ENCODE measurements around the gene TPPP2.

The TPPP2 gene

GRCh38 chr14:21048638-21049037 is 18.6 kb downstream of the TPPP2 start:
- H3K27ac ChIP-seq (ENCODE audit: extremely low read depth, low read depth, low read length) = no peak overlapping the region
- ChIA-PET CTCF (interaction anchor here (1.0 to 2.0 kb wide), 4 partner anchors 8 to 56 kb away, joined by 3 to 8 read pairs (median 5); partner anchors contain the start of gene ARHGEF40), POLR2A (interaction anchor here (2.1 kb wide), 1 partner anchor 44 kb away, joined by 4 read pairs; no protein-coding TSS in a partner anchor)

GRCh38 chr14:21049271-21049673 is 19.3 kb downstream of the TPPP2 start:
- TF ChIP-seq ZNF843 (tag by site-specific recombination; IDR thresholded peaks at IDR 0.05) (no peak), ZBTB17 (tag by site-specific recombination; IDR thresholded peaks at IDR 0.05) (peak; percentile 78), ZNF132 (tag by site-specific recombination; IDR thresholded peaks at IDR 0.05; ENCODE audit: borderline replicate concordance) (no peak)
- Histone ChIP-seq H3K27ac (ENCODE audit: extremely low read depth, low read depth, low read length) (no peak overlapping the region), H3K36me3 (ENCODE audit: control insufficient read depth in 2 of 2, insufficient read depth in 1 of 2, low read length in 2 of 2) (no peaks in the 10 kb centered on the region), H3K4me3 (ENCODE audit: low read depth, low read length) (no peak overlapping the region), H3K9me3 (ENCODE audit: control insufficient read depth, insufficient read depth, low read depth, low read length) (no peaks in the 10 kb centered on the region), H3K4me1 (ENCODE audit: control insufficient read depth, insufficient read depth, low read length) (no peaks in the 10 kb centered on the region)
- CTCF ChIA-PET = interaction anchor here (1.0 to 2.0 kb wide), 2 partner anchors 9 to 56 kb away, joined by 3 to 4 read pairs; no protein-coding TSS in a partner anchor
- POLR2A ChIA-PET = interaction anchor here (2.1 kb wide), 1 partner anchor 43 kb away, joined by 4 read pairs; no protein-coding TSS in a partner anchor

More at GRCh38 chr14:21048638-21049037, 18.6 kb downstream of the TPPP2 start:
- H3K4me1 ChIP-seq (ENCODE audit: control insufficient read depth, insufficient read depth, low read length) = no peaks in the 10 kb centered on the region
- TF ChIP-seq ZNF433 (tag by site-specific recombination; IDR thresholded peaks at IDR 0.05; ENCODE audit: low read depth) (no peak), ZNF146 (tag by site-specific recombination; IDR thresholded peaks at IDR 0.05) (no peak), ZNF239 (tag by site-specific recombination; IDR thresholded peaks at IDR 0.05) (no peak), ZNF776 (tag by site-specific recombination; IDR thresholded peaks at IDR 0.05; ENCODE audit: borderline replicate concordance) (no peak), ZBTB7A (tag by site-specific recombination; IDR thresholded peaks at IDR 0.05; ENCODE audit: low read depth) (no peak), ZNF529 (tag by site-specific recombination; IDR thresholded peaks at IDR 0.05; ENCODE audit: insufficient replicate concordance) (no peak)
- TF ChIP-seq, protein P1, sequence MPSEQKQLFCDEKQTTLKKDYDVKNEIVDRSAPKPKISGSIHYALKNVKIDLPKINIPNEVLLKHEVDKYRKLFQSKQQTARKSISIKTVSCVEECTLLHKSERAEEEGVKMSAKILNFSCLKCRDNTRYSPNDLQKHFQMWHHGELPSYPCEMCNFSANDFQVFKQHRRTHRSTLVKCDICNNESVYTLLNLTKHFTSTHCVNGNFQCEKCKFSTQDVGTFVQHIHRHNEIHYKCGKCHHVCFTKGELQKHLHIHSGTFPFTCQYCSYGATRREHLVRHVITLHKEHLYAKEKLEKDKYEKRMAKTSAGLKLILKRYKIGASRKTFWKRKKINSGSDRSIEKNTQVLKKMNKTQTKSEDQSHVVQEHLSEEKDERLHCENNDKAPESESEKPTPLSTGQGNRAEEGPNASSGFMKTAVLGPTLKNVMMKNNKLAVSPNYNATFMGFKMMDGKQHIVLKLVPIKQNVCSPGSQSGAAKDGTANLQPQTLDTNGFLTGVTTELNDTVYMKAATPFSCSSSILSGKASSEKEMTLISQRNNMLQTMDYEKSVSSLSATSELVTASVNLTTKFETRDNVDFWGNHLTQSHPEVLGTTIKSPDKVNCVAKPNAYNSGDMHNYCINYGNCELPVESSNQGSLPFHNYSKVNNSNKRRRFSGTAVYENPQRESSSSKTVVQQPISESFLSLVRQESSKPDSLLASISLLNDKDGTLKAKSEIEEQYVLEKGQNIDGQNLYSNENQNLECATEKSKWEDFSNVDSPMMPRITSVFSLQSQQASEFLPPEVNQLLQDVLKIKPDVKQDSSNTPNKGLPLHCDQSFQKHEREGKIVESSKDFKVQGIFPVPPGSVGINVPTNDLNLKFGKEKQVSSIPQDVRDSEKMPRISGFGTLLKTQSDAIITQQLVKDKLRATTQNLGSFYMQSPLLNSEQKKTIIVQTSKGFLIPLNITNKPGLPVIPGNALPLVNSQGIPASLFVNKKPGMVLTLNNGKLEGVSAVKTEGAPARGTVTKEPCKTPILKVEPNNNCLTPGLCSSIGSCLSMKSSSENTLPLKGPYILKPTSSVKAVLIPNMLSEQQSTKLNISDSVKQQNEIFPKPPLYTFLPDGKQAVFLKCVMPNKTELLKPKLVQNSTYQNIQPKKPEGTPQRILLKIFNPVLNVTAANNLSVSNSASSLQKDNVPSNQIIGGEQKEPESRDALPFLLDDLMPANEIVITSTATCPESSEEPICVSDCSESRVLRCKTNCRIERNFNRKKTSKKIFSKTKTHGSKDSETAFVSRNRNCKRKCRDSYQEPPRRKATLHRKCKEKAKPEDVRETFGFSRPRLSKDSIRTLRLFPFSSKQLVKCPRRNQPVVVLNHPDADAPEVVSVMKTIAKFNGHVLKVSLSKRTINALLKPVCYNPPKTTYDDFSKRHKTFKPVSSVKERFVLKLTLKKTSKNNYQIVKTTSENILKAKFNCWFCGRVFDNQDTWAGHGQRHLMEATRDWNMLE (tag by site-specific recombination; conservative IDR thresholded peaks at IDR 0.05; ENCODE audit: low read depth) = no peak
- H3K4me3 ChIP-seq (ENCODE audit: low read depth, low read length) = no peak overlapping the region
- H3K9me3 ChIP-seq (ENCODE audit: control insufficient read depth, insufficient read depth, low read depth, low read length) = no peaks in the 10 kb centered on the region
- no peaks in the 10 kb centered on the region for H3K36me3 ChIP-seq (ENCODE audit: control insufficient read depth in 2 of 2, insufficient read depth in 1 of 2, low read length in 2 of 2)

GRCh38 chr14:21050597-21050996 is 20.6 kb downstream of the TPPP2 start:
- no peaks in the 10 kb centered on the region for H3K36me3 ChIP-seq (ENCODE audit: control insufficient read depth in 2 of 2, insufficient read depth in 1 of 2, low read length in 2 of 2)
- CTCF ChIA-PET = interaction anchor here (0.5 to 2.0 kb wide), 7 partner anchors 10 to 243 kb away, joined by 3 to 6 read pairs (median 4); no protein-coding TSS in a partner anchor
- H3K9me3 ChIP-seq (ENCODE audit: control insufficient read depth, insufficient read depth, low read depth, low read length) = no peaks in the 10 kb centered on the region
- no peak overlapping the region for H3K27ac ChIP-seq (ENCODE audit: extremely low read depth, low read depth, low read length)
- POLR2A ChIA-PET = no interaction called here
- TF ChIP-seq ZNF184 (tag by site-specific recombination; IDR thresholded peaks at IDR 0.05) = no peak
- TF ChIP-seq ZNF658 (tag by site-specific recombination; IDR thresholded peaks at IDR 0.05) = no peak
- no peak for TF ChIP-seq KLF1 (tag by site-specific recombination; IDR thresholded peaks at IDR 0.05)
- no peak for TF ChIP-seq ZSCAN4 (tag by site-specific recombination; IDR thresholded peaks at IDR 0.05)
- no peak for TF ChIP-seq PRDM1 (tag by site-specific recombination; IDR thresholded peaks at IDR 0.05)
- no peak for TF ChIP-seq ZNF548 (tag by site-specific recombination; IDR thresholded peaks at IDR 0.05)
- TF ChIP-seq, protein P2, sequence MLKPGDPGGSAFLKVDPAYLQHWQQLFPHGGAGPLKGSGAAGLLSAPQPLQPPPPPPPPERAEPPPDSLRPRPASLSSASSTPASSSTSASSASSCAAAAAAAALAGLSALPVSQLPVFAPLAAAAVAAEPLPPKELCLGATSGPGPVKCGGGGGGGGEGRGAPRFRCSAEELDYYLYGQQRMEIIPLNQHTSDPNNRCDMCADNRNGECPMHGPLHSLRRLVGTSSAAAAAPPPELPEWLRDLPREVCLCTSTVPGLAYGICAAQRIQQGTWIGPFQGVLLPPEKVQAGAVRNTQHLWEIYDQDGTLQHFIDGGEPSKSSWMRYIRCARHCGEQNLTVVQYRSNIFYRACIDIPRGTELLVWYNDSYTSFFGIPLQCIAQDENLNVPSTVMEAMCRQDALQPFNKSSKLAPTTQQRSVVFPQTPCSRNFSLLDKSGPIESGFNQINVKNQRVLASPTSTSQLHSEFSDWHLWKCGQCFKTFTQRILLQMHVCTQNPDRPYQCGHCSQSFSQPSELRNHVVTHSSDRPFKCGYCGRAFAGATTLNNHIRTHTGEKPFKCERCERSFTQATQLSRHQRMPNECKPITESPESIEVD (tag by site-specific recombination; IDR thresholded peaks at IDR 0.05) = no peak
- TF ChIP-seq ZNF549 (tag by site-specific recombination; IDR thresholded peaks at IDR 0.05) = no peak
- TF ChIP-seq ZNF513 (tag by site-specific recombination; IDR thresholded peaks at IDR 0.05) = no peak
- TF ChIP-seq SALL2 (tag by site-specific recombination; IDR thresholded peaks at IDR 0.05; ENCODE audit: borderline replicate concordance) = no peak
- H3K4me1 ChIP-seq (ENCODE audit: control insufficient read depth, insufficient read depth, low read length) = no peaks in the 10 kb centered on the region
- H3K4me3 ChIP-seq (ENCODE audit: low read depth, low read length) = no peak overlapping the region
